Coronary artery (tissue), 2 donors: ENCODE data around the gene GNPDA1.
A peak's percentile ranks its signal among the peaks of the same experiment; 100 is the strongest.

Source experiments
- DNase-seq: peaks from one replicate; pipeline ENCODE4 v3.0.0-alpha.2; 2017; ENCODE audit warnings: low spot score
- H3K27ac ChIP-seq, 2 donors: fragments of 200-600 bp; sonication (generic); one replicate each; pipeline ENCODE4 v1.5.1; 2016 to 2019
- H3K4me3 ChIP-seq: fragments of 200-600 bp; sonication (generic); 2 replicates; pipeline ENCODE4 v1.5.1; 2016; ENCODE audit warnings: mild to moderate bottlenecking, moderate library complexity
- TF ChIP-seq, protein P1 (sequence below): fragments of 200-600 bp; sonication (generic); IDR thresholded peaks from one replicate; pipeline ENCODE4 v1.5.1; 2019; ENCODE audit warnings: antibody characterized with exemption

Gene GNPDA1

DNA sequence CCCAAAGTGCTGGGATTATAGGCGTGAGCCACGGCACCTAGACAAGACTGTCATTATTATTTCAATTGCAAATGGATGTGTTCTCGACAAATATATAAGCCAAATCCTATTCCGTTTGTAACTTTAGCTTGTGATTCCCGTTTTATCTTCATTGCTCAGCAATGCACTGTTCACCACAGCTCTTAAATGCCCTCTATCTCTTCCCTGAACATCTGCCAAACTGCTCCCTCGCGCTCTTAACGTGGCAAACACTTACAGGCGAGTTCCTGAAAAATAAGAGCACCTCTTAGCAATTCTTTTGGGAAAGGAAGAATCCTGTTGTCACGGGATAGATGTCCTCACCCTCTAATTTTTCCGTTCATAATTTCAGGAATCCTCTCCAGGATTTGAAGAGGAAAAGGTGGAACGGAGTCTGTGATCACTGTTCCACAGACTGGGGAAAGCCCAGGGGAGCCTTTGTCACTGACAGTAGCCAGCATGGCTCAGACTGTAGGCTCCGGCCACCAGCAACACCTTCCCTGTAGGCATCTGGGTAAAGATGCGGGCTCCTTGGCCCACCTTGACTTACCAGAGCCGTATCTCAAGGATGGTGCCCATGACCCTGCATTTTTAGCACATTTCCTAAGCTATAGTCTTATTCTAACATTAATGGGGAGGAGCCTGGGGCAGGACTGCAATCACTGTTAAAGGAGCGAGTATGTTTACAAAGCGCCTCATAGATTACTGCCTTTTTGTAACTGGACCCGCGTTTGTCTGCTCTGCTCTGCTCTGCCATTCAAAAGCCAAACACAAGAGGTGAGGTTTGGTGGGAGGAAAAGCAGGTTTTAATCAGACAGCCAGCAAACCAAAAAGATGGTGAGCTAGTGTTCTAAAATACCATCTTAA is 20.2 kb upstream of the GNPDA1 start:
- TF ChIP-seq, protein P1, sequence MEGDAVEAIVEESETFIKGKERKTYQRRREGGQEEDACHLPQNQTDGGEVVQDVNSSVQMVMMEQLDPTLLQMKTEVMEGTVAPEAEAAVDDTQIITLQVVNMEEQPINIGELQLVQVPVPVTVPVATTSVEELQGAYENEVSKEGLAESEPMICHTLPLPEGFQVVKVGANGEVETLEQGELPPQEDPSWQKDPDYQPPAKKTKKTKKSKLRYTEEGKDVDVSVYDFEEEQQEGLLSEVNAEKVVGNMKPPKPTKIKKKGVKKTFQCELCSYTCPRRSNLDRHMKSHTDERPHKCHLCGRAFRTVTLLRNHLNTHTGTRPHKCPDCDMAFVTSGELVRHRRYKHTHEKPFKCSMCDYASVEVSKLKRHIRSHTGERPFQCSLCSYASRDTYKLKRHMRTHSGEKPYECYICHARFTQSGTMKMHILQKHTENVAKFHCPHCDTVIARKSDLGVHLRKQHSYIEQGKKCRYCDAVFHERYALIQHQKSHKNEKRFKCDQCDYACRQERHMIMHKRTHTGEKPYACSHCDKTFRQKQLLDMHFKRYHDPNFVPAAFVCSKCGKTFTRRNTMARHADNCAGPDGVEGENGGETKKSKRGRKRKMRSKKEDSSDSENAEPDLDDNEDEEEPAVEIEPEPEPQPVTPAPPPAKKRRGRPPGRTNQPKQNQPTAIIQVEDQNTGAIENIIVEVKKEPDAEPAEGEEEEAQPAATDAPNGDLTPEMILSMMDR, result no peak
- Histone ChIP-seq H3K4me3 (no peak overlapping the region), H3K27ac (no peak overlapping the region)
- no peak for DNase-seq

DNA sequence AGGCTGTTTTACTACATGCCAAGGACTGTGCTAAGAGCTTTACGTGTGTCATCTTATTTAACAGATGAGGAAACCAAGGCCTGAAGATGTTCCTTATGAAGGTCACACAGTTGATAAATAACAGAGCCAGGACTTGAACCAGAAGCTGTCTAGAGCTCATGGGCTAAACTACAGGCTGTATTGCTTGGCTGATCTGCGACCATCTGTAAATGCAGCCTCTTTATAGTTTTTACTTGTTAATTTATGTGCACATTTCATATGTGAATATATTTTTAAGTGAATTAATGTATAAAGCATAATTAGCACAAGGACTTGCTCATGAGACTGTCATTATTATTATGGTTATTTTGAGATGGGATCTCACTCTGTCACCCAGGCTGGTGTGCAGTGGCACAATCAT is 19.3 kb upstream of the GNPDA1 start:
- DNase-seq, result no peak
- Histone ChIP-seq H3K27ac (no peak overlapping the region), H3K4me3 (no peak overlapping the region)
- TF ChIP-seq, protein P1, result no peak

DNA sequence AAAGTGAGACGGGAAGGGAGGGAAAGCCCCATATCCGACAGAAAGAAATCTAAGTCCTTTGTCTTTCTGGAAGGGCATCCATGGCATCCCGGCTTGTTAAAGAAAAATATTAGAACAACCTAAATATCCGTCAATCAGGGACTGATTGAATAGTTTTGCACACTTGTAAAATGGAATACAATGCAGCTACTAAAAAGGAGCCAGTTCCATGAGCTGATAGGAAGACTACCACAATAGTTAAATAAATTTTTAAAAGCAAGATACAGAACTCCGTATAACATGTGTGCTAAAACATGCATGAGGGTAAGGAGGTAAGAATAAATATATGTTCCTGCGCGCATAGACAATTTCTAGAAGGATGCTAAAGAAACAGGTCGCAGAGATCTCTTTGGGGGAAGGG is 12.8 kb upstream of the GNPDA1 start:
- TF ChIP-seq, protein P1, result no peak
- Histone ChIP-seq H3K4me3 (peak overlapping the region; percentile 62), H3K27ac (peak overlapping the region in 1 of 2 donors; percentile 83)
- DNase-seq, result no peak

DNA sequence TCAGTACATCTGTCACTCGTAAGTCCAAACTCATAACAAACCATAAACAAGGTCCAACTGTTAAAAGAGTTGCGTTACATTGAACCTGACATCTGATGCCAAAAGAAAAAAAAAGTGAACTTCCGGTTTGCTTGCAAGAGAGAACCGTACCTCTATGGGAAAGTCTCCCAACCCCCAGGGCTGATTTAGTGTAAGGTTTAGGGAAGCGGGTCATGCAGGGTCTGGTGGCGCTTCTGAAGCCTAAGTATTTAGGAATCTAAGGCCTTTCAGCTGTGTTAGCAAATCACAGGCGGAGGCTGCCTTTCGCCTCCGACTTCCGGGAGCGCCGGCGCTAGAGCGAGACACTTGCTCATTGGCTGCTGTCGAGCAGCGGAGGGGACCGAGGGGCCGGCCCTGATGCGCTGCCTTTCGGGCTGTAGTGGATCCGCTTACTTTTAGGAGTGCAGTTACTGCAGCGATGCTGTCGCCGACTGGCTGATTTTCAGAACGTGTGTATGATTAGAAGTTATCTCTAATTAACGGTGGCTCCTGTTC is 12.0 kb upstream of the GNPDA1 start:
- DNase-seq, result peak; percentile 94
- Histone ChIP-seq H3K4me3 (peak overlapping the region; percentile 62), H3K27ac (peak overlapping the region; percentile 73 to 83)
- TF ChIP-seq, protein P1, result no peak

DNA sequence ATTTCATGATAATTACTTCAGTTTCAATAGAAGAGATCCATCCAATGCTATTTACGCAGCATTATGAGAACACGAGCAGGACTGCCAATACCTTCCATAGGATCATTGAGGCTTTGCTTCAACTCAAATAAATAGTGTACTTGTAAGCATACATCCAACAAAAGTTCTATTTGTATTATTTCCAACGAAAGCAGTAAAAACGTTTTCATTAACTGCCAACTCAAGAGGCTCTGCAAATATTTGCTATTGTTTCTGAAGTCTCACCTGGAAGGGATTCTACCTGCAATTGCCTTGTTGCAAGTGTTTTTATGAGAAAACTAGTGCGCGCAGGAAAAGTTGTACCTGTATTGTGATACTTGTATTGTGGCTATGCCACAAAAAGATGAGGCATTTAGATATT is 11.0 kb upstream of the GNPDA1 start:
- H3K4me3 ChIP-seq, result no peak overlapping the region
- H3K27ac ChIP-seq, result no peak overlapping the region
- TF ChIP-seq, protein P1, result no peak
- DNase-seq, result no peak

DNA sequence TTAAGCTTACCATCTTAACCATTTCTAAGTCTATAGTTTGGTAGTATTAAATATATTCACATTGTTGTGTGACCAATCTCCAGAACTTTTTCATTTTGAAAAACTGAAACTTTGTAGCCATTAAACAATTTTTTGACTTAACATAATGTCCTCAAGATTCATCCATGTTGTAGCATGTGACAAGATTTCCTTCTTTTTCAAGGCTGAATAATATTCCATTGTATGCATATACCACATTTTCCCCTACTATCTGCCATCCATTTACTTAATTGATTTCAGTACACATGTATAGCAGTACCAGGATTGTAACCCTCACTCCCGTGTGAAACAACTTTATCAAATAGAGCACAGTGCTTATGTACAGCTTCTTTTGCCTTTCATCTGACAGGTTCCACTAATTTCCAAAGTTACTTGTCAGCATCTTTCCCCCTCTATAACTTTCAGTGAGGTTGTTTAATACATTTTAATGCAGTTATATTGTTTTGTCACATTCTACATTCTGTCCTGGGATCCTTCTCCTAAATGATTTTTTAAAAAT is 7.4 kb upstream of the GNPDA1 start:
- Histone ChIP-seq H3K4me3 (no peak overlapping the region), H3K27ac (no peak overlapping the region)
- DNase-seq, result no peak
- TF ChIP-seq, protein P1, result no peak
